ENCODE measurements around the gene KLHL29.
"Not testable (repeated sequence)": the region's sequence is repeated elsewhere in the genome, so short reads cannot be mapped to it uniquely, and the experiment has no call there.

The KLHL29 gene

DNA sequence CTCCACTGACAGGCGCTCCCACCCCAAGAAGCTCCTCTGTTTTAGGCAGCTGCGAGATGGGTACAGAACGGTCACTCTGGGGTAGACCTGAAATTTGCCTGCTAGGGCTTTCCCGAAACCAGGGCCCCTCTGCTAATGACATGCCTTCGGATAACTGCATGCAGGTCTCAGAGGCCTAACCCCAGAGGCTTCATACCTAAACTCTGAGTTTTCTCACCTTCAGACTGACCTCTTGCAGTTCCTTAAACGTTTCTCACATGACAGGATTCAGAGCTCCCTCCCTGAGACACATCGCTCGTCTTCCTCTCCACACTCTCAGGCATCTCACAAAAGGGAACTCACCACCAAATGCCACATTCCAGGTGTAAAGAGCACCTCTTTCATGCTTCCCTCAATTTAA lies 11.3 kb upstream of the KLHL29 start:
- DNase-seq: no peak

- DNase-seq: no peak
Observed at GRCh38 chr2:23375448-23375847, 9.5 kb upstream of the KLHL29 start.

DNA sequence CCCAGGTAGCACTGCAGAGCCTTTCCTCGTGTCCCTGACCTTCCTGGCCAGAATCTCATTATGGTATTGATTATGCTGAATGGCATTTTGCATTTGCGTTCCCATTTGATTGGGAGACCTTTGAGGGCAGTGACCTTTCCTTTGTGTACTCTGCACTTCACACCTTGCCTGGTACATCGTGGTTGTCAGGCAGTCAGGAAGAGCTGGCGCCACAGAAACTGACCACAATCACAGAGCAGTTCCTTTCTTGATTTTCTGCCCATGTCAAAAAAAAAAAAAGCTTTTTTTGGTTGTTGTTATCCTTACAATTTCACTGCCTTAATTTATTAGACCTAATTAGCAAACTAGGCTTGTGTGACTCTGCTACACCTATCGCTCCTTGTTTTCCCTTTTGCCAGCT lies 8.9 kb upstream of the KLHL29 start:
- DNase-seq: no peak

DNA sequence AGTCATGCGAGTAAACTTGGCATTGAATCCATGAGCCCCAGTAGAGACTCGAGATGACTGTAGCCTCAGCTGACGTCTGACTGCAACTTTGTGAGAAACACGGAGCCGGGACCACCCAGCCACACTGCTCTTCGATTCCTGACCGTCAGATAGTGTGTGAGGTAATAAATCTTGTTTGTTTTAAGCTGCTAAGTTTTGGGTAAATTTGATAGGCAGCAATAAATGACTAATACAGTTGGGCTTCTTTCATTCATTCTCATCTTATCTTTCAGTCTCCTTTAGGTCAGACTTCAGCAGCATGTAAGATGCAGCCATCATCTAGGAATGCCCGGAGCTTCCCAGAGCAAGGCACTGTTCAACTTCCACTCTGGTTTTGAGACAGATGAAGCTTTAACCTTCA lies 8.0 kb upstream of the KLHL29 start:
- no peak for DNase-seq

- DNase-seq: no peak
Observed at GRCh38 chr2:23377771-23378170, 7.2 kb upstream of the KLHL29 start.

DNA sequence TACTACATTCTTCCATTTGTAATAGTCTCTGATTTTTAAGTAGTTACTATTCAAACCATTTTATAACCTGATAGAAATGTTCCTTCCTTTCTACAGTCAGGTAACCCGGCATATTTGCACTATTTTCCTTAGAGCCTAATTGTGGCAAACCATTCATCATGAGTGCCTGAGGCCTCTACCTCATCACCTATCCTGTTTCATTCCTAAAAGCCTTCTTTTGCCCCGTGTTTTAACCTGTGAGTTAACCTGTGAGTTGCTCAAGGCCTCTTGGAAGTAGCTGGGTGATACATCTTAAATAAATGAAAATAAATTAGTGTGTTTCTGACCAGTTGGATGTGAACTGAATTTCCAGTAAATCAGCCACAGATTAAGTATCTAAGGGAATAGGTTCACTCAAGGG lies 6.5 kb upstream of the KLHL29 start:
- no peak for DNase-seq

DNA sequence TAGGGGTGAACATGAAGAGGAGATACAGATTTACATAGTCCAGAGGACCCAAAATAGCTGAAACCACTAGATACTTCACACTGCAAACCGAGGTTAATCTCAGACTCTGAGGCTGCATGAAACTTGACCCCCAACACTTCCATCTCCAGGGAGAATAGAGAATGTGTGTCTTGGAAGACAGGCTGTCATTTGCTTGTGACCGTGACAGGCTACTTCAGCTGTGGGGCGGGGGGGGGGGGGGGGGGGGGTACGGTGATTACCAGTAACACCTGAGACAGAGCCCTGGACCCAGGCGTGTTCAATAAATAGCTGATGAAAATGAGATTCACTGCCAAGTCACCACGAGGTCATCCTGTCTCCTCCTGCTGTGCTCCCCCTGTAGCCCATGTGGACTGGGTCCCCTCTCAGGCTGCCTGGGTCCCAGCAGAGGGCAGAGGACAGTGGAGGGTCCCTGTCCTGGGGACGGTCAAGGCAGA lies 5.7 kb upstream of the KLHL29 start:
- no peak for DNase-seq

GRCh38 chr2:23380562-23381065 lies 4.4 kb upstream of the KLHL29 start:
- peak; percentile 37 to 38 for DNase-seq

- peak; percentile 13 to 26 for DNase-seq
Observed at GRCh38 chr2:23381084-23381483, 3.9 kb upstream of the KLHL29 start.

GRCh38 chr2:23381485-23381884 lies 3.5 kb upstream of the KLHL29 start:
- DNase-seq: no peak

- DNase-seq: no peak
Observed at GRCh38 chr2:23383100-23383499, 1.9 kb upstream of the KLHL29 start.

DNA sequence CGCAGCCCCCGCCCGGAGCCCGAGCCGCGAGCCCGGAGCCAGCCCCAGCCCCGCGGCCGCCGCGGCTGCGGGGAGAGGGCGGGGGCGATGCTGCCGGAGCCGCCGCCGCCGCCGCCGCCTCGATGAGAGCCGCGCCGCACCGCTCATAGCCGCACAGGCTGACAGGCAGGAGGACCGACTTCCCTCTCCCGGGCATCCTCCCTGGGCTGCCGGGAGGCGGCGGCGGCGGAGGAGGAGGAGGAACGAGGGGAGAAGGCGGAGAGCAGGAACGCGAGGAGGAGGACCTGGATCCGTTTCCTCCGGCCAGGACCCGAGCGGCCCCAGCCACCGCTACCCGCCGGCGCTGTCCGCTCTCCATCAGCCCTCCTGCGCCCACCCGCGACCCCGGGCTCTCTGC lies 370 bp downstream of the KLHL29 start:
- peak; percentile 10 to 11 for DNase-seq

GRCh38 chr2:23385748-23386338 lies 864 bp downstream of the KLHL29 start:
- DNase-seq: peak in 1 of 2 donors; percentile 3

GRCh38 chr2:23386339-23387220 lies 1.6 kb downstream of the KLHL29 start:
- peak in 1 of 2 donors; percentile 13 for DNase-seq

DNA sequence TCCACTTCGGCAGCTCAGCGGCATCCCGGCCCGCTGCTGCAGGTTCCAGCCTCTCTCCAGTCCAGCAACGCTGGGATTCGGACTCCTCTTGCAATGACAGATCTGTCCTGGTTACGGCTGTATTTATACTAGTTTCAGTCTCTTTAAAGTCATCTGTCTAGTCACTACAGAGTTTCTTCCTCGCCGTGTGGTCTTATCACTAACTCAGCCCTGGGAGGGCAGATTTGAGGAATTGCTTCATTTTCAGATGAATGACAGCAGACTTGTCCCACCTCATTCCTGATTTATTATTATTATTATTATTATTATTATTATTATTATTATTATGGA lies 2.2 kb downstream of the KLHL29 start:
- DNase-seq: no peak

DNA sequence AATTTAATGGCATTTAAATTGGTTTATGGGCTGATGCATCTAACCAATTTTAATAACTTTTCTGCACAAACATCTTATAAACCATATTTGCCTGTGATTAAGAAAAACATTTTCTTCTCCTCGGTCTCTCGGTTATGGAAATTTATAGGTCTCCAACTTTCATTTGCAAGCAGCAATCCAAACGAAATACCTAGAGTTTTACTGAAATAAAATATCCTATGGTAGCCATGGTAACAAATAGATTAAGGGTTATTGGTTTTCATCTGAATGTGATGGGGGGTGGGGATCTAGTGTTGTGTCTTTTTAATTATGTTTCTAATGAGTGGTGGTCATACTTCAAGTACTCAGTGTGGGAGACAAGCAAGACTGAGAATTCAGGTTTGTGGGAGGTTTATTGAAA lies 2.9 kb downstream of the KLHL29 start:
- DNase-seq: no peak

GRCh38 chr2:23388294-23388693 lies 3.3 kb downstream of the KLHL29 start:
- DNase-seq: no peak

DNA sequence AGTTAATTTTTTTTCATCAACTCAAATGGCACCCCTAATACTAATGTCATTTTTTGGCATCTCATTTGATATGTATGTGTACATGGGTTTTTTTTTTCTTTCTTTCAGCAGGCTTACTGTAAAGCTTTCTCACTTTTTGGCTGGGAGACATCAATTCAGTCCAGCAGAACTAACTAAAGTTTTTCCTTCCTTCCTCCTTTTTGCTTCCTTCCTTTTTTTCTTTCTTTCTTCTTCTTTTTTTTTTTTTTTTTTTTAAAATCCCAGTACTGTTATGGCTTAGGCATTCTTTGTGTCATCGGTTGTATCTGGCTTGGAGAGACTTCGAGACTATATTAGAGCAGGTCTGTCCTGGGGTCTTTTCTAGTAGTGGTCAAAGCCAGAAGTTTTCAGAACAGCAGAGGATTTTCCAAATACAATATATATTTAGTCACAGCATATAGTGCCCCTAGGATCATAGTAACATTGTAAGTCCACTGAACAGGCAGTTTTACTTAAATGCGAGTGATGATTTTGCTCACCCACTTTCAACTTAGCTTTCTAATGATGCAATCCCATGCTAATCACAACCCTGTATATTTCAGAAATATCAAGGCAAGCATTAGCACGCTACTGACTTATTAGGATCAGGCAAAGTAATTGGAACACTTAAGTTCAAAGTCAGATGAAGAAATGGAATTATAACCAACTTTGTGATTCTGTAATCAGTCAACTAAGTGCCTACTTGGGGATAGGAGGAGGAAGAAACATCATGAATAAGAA lies 4.0 kb downstream of the KLHL29 start:
- DNase-seq: no peak

DNA sequence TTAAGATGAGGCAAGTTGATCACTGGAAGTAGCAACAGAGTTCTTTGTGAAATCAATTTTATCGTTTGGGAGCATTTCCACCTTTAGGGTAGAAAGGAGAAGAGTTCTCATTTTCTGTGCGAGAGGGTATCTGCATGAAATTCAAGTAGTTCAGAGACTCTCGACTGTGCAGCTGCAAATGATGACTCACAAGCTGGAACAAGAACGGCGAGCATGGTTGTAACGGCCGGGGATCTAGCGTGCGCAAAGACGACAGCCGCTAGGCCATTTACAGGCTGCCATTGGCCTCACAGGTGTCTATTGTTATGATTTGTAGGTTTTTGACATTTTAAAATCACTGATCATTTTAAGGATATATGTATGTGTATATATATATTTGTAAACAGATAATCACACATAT lies 5.2 kb downstream of the KLHL29 start:
- DNase-seq: no peak

DNA sequence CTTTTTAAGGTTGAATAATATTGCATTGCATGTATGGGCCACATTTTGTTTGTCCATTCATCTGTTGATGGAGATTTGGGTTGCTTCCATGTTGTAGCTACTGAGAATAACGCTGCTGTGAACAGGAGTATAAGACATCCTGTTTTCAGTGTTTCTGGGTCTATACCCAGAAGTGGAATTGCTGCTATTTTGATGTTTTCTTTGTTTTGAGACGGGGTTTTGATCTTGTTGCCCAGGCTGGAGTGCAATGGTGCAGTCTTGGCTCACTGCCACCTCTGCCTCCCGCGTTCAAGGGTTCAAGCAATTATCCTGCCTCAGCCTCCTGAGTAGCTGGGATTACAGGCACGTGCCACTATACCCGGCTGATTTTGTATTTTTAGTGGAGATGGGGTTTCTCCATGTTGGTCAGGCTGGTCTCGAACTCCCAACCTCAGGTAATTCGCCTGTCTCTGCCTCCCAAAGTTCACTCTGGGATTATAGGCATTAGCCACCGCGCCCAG lies 6.3 kb downstream of the KLHL29 start:
- not testable (repeated sequence) for DNase-seq

DNA sequence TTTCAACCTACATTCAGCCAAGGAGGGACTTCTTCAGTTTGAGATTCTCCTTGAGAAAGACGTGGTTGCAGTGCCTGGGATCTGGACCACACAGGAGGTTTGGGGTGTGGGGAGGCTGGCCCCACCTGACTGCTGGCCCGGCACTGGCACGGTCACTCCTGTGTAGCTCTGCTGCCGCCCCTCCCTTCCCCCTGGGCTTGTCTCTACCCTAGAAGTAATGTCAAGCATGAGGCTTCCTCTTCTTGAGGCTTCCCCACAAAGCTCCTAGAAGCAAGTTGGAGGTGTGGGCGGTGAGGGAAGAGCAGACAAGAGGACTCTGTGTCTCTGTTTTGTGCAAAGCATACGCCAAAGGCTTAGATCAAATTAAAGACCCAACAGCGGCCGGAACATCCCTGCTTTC lies 8.7 kb downstream of the KLHL29 start:
- no peak for DNase-seq

- no peak for DNase-seq
Observed at GRCh38 chr2:23394700-23395099, 9.7 kb downstream of the KLHL29 start.

GRCh38 chr2:23397478-23397877 lies 12.5 kb downstream of the KLHL29 start:
- no peak for DNase-seq
